Stimulated activated CD8-positive, alpha-beta memory T cell treated with anti-CD3 and anti-CD28 coated beads, Interleukin-4, amount 100 ng/mL, for 4 hours (primary cell): ENCODE data around the gene DHRSX.
"Not testable (repeated sequence)": the region's sequence is repeated elsewhere in the genome, so short reads cannot be mapped to it uniquely, and the experiment has no call there.

Experiments
- DNase-seq, 2 donors: peaks; one replicate each; pipeline ENCODE4 v3.0.0-alpha.2; 2020; ENCODE audit warnings: low read depth in 2 of 2, low spot score in 1 of 2

Gene DHRSX

DNA sequence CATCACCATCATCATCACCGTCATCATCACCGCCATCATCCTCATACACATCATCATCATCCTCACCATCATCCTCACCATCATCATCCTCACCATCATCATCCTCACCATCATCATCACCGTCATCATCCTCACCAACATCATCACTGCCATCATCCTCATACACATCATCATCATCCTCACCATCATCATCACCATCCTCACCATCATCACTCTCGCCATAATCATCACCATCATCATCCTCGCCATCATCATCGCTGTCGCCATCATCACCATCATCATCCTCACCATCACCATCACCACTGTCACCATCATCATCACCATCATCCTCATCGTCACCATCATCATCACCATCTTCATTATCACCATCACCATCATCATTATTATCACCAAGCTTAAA, 19.8 kb upstream of the DHRSX start:
- DNase-seq: no peak

DNA sequence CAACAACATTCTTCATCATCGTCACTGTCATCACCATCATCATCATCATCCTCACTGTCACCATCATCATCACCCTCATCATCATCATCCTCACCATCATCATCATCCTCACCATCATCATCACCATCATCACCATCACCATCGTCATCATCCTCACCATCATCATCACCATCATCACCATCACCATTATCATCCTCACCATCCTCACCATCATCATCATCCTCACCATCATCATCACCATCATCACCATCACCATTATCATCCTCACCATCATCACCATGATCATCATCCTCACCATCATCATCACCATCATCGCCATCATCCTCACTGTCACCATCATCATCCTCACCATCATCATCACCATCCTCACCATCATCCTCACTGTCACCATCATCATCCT, 18.9 kb upstream of the DHRSX start:
- not testable (repeated sequence) for DNase-seq

DNA sequence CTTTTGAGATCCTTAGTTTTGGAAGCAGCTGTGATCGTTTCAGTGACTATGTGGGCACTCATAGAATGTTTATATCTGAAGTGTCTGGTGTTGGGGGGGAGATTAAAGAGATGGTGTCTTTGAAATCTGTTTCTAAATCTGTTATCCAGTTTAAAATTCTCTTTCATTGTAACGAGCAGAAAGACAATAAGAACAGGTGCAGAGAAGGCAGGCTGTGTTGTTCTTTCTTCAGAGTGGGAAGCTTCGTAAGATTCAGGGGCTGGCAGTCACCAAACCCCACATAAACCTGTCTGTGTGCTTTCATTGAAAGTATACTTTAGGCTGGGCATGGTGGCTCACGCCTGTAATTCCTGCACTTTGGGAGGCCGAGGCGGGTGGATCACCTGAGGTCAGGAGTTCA, 16.3 kb upstream of the DHRSX start:
- no peak for DNase-seq

DNA sequence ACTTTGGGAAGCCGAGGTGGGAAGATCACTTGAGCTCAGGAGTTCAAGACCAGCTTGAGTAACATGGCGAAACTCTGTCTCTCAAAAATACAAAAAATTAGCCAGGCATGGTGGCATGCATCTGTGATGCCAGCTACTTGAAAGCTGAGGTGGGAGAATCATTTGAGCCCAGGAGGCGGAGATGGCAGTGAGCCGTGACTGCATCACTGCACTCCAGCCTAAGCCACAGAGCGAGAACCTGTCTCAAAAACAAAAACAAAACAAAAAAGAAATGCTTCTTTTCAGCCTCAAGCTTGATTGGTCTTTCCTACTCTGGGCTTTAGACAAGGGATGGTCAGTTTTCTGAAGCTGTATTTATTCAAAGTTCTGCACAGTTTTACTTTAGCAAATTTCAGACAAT, 15.8 kb upstream of the DHRSX start:
- no peak for DNase-seq

DNA sequence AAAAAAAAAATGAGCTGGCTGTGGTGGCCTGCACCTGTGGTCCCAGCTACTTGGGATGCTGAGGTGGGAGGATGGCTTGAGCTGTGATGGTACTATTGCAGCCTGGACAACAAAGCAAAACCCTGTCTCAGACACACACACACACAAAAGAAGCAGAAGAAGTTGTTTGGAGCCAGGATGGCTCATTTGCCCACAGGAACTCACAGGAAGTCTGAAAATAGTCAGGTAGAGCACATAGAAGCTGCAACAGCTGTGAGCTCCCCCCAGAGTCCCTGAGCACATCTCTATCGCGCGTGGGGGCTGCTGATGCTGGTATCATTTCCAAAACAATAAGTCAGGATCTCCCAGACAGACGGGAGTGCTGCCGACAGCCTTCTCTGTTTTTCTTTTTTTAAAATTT, 13.4 kb upstream of the DHRSX start:
- no peak for DNase-seq

DNA sequence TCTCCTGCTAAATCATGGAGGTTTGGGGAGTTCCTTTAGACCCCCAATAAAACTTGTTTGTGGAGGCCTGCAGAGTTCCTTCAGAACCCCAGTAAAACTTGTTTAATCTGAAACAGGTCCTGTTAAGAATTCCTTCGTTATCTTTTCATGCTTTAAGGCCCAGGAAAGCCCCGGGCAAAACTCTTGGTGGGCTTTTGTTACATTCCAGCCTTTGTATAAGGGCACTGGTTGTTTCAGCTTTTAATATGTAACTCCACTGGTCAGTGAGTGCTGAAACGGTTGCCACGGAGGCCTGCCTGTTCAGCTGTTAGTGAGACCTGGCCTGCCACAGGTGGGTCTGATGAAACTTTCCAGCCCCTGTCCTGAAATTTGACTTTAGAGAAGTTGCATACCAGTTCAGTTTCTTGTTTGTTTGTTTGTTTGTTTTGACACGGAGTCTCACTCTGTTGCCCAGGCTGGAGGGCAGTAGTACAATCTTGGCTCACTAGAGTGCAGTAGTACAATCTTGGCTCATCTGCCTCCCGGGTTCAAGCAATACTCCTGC, 12.4 kb upstream of the DHRSX start:
- DNase-seq: no peak

DNA sequence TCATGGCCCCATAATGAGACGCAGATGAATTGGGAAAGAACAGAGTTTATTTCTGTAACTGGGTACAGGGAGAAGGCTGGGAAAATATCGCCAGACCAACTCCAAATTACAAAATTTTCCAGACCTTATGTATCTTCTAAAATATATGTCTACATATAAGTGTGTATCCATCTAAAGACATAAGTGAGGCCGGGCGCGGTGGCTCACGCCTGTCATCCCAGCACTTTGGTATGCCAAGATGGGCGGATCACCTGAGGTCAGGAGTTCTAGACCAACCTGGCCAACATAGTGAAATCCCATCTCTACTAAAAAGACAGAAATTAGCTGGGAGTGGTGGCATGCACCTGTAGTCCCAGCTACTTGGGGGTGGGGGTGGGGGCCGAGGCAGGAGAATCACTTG, 11.7 kb upstream of the DHRSX start:
- DNase-seq: no peak

DNA sequence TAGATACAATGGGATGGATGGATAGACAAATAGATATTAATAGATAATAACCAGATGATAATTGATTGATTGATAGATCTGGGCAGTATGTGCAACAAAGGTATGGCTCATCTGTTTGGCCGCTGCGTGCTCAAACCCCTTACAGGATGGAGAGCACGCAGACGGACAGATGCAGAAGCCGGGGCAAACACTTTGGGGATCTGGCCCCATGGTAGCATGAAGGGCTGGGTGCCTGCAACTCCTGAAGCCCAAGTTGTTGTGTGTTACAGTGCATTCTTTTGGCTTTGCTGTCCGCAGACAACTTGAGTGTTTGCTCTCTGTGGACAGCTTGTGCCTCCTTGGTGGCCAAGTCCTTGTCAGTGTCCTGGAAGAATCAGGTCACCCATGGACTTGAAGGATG, 10.6 kb upstream of the DHRSX start:
- DNase-seq: no peak

DNA sequence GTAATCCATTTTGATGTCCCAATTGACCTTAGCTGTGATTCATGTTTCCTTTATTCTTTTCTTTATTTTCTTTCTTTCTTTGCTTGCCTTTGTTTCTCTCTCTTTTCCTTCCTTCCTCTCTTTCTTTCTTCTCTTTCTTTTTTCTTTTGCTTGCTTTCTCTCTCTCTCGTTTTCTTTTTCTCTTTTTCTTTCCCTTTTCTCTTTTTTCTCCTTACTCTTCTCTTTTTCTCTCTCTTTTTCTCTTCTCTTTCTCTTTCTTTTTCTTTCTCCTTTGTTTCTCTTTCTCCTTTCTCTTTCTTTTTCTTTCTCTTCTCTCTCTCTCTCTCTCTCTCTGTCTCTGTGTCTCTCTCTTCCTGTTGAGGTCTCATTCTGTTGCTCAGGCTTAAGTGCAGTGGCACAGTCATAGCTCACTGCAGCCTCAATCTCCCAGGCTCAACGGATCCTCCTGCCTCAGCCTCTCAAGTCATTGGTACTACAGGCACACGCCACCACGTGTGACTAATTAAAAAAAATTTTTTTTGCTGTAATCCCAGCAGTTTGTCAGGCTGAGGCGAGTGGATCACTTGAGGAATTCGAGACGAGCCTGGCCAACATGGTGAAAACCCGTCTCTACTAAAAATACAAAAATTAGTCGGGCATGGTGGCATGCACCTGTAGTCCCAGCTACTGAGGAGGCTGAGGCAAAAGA, 8.0 kb upstream of the DHRSX start:
- no peak for DNase-seq

DNA sequence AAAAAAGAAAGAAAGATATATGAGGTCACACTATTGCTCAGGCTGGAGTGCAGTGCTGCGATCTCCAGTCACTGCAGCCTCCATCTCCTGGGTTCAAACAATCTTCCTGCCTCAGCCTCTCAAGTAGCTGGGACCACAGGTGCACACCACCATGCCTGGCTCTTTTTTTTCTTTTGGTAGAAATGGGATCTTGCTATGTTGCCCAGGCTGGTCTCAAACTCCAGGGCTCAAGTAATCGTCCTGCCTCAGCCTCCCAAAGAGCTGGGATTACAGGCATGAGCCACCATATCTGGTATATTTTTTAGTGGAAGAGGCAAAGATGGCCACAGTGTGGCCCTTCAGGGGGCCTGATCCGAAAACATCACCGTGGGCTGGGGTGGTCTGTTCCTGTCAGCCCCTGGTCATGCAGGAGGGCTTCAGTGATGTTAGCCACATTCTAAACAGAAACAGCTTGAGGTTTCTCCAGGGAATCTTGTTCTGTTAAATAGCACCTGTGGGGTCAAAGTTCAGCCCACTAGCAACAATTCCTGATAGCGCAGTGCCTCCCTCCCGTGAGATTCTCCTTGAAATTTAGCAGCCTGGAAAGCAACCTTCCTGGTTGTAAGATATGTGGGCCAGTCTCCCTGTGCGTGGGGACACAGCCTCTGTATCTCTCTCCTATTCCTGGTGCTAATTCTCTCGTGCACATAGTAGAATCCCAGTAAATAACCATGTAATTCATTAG, 7.3 kb upstream of the DHRSX start:
- DNase-seq: no peak

DNA sequence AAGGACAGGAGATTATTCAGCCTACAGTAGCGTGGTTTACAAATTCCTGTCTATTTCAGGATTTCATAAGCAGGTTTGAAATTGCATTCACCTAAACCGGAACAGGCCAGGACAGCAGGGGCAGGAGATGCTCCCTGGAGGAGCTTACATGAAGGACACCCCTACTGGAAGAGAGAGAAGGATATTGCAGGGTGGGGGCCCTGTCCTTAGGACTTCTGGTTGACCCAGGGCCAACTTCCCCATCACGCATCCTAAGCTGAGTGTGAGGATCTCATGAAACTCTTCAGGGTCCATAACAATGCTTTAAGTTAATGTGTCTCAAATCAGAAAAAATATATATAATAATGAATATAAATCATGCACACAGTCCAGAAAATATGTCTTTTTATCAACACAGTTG, 6.4 kb upstream of the DHRSX start:
- DNase-seq: no peak

DNA sequence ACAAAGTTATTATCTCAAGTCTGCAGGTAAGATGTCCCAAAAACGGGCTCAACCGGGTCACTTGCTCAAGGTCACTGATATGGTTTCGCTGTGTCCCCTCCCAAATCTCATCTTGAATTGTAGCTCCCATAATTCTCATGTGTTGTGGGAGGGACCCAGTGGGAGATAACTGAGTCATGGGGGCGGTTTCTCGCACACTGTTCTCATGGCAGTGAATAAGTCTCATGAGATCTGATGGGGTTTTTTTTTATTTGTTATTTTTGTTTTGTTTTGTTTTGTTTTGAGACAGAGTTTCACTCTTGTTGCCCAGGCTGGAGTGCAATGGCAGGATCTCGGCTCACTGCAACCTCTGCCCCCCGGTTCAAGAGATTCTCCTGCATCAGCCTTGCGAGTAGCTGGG, 4.6 kb upstream of the DHRSX start:
- not testable (repeated sequence) for DNase-seq

DNA sequence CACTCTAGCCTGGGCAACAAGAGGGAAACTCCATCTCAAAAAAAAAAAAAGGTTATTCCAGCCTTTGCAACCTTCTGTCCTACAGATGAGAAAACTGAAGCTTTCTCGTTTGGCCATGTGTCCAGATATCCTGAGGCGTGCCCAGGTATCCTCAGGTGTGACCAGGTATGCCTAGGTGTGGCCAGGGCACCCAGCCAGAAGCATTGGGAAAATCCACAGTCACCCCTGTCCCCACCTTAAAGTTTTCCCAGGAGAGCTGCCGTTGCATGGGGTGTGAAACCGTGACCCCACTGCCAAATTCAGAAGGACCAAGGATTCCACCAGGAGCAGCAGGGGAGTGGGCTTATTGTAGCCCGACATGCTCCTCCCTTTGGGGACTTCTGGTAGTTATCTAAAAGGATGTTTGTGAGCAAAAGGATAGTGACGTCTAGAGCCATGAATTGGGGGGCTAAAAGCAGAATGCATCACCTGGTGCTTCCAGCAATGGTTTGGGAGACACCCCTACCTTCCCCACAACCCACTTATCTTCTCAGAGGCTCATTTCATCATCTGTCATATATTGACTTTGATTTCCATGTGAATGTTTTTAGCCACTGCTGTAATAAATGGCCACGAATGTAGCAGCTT, 4.0 kb upstream of the DHRSX start:
- DNase-seq: no peak

DNA sequence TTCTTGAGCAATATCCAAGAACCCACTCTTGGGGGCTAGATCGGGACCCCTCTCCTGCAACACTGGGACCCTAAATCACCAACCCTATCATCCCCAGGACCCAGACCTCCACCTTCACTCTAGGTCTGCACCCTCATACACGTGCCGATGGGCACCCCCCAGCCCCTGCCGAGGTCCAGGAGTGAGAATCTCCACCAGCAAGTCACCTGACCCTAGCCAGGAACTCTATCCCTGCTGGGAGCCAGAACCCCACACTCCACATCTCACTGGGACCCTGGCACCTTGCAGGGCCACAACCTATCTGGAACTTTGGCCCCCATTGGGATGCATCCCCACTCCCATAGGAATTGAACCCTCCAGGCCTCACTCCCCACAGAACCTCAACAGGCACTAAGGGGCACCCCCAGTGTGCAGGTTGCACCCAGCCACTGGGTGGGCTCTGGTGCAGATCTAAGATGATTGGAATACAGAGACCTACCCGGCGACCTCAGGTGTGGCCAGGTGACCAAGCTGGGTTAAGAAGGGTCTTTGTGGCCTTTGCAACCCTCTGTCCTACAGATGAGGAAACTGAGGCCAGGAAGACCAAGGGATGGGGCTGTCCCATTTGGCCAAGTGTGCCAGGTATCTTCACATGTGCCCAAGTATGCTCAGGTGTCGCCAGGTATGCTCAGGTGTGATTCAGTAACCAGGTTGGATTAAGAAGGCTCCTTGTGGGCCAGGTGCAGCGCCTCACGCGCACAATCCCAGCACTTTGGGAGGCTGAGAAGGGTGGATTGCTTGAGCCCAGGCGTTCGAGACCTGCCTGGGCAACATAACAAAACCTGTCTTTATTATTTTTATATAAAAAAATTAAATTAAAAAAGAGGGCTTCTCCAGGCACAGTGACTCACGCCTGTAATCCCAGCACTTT, 3.1 kb upstream of the DHRSX start:
- no peak for DNase-seq

DNA sequence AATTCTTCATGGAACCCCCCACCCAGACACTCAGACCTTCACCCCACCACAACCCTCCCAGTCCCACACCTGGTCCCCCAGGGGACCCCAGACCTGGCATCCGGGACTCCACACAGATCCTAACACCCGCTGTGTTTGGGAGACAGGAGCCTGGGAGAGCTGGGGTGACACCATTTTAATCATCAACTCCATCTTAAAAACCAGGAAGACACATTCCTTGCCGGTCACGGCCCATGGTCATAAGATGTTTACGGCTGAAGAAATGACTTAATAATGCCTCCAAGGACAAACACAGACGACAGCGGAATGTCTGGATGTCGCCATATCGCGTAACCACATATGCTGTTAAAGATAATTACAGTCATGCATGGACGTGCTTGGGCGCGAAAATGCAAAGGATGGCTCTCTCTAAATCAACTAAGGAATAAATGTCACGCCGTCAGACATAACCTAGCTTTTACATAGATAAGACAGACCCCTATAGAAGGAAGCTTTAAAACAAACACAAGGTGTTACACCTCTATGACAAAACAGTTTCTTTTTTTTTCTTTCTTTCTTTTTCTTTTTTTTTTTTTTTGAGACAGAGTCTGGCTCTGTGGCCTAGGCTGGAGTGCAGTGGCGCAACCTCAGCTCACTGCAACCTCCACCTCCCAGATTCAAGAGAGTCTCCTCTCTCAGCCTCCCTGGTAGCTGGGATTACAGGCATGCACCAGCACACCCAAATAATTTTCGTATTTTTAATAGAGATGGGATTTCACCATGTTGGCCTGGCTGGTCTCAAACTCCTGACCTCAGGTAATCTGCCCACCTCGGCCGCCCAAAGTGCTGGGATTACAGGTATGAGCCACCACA, 2.1 kb upstream of the DHRSX start:
- DNase-seq: no peak

DNA sequence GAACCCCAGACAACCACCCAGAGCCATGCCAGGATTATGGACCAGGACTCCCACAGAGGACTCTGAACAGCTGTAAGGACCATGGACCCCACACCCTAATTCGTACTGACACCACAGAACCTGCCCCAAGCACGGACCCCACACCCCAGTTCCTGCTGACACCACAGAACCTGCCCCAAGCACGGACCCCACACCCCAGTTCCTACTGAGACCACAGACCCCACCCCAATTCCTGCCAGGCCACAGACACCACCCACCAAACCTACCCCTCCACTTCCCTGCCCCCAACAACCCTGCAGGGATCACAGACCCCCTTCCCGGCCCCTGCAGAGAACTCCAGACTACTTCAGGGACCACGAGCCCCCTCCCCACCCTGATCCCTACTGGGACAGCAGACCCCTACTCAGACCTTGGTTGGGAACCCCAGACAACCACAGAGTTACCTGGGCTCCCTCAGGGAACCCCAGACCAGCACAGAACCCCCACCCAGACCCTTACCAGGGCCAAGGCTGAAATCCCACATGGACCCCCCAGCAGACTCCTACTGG, 1.4 kb upstream of the DHRSX start:
- no peak for DNase-seq

DNA sequence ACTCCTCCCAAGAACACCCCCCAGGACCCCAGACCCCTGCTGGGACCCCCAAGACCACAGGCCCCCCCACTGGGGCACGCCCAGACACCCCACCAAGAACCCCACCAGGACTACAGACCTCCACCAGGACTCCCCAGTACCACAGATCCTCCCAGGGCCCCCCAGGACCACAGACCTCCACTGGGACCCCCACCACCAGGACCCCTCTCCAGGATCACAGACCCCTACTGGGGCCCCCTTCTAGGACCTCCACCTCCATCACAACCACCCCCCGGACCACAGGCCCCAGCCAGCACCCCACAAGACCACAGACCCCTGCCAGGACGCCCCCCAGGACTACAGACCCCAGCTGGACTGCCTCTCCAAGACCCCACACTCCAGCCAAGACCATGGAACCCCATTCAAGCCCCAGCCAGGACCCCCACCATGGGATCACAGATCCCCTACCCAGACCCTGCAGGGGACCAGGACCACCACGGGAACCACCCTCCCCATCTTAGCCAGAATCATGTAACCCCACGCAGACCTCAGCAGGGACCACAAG, 855 bp upstream of the DHRSX start:
- no peak for DNase-seq

DNA sequence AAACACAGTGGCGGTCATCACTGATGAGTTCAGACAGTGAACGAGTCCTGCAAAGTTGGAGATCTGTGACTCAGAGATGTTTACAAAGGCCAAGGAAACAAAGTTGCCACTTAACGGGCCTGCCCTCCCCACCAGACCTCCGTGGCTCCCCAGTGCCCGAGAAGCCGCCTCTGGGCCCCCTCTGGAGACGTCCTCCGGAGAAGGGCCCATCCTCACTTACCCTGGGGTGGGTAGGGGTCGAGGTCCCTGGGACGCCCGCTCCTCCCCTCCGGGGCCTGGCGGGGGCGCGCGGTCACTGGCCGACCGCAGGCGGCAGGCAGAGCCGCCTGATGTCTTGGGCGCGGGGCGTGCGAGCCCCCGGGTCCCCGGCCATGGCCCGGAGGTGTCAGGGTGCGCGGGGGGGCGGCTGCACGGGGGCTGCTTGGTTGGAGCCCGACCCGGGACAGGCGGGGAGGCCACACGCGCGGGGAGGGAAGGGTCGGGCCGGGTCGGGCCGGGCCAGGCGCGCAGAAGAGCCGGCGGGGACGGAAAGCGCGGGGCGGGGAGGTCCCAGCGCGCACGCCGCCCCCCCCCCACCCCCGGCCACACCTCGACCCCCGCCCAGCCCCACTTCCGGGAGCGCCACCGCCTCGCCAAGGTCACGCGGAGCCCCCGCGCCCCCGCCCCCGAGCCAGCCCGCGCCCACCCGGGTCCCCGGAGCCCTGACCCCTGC, 529 bp downstream of the DHRSX start:
- DNase-seq: no peak

DNA sequence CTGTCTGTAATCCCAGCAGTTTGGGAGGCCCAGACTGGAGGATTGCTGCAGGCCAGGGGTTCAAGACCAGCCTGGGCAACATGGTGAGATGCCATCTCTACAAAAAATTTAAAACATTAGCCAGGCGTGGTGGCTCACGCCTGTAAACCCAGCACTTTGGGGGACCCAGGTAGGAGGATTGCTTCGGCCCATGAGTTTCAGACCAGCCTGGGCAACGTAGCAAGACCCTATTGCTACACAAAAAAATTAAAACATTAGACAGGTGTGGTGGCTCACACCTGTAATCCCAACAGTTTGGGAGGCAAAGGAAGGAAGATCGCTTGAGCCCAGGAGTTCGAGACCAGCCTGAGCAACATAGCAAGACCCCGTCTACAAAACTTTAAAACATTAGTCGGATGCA, 1.3 kb downstream of the DHRSX start:
- no peak for DNase-seq
